Liver (tissue), 9 donors: ENCODE data around the gene NKAIN2. TPM values are rescaled to one million over a fixed set of nuclear protein-coding genes. Genes with fewer than 3 reads are reported as not detected.

Experiments
- DNase-seq: peaks from one replicate; pipeline ENCODE4 v3.0.0-alpha.2; 2017; ENCODE audit warnings: low spot score
- H3K27ac ChIP-seq, 2 donors: one replicate each; pipeline ENCODE4 v1.7.0; 2013; ENCODE audit warnings: inconsistent platforms in 2 of 2, low read length in 2 of 2, control low read depth in 1 of 2, low read depth in 1 of 2, mild to moderate bottlenecking in 1 of 2
- H3K27me3 ChIP-seq, 4 donors: one replicate each; pipeline versions ENCODE4 v1.6.1 to v1.7.0; 2013; ENCODE audit warnings: low read length in 3 of 4, inconsistent platforms in 1 of 4, mild to moderate bottlenecking in 1 of 4, moderate library complexity in 1 of 4; ENCODE audit not compliant: control insufficient read depth in 4 of 4, insufficient read depth in 4 of 4
- H3K36me3 ChIP-seq, 4 donors: one replicate each; pipeline versions ENCODE4 v1.6.1 to v1.7.0; 2013; ENCODE audit warnings: low read length in 3 of 4, mild to moderate bottlenecking in 3 of 4, low read depth in 1 of 4, moderate library complexity in 1 of 4; ENCODE audit not compliant: control insufficient read depth in 4 of 4, insufficient read depth in 3 of 4
- H3K4me1 ChIP-seq, 4 donors: one replicate each; pipeline versions ENCODE4 v1.6.1 to v1.7.0; 2013; ENCODE audit warnings: low read length in 3 of 4, mild to moderate bottlenecking in 3 of 4, moderate library complexity in 1 of 4; ENCODE audit not compliant: control insufficient read depth in 4 of 4, insufficient read depth in 4 of 4
- H3K4me3 ChIP-seq, 3 donors: one replicate each; pipeline versions ENCODE4 v1.6.1 to v1.7.0; 2013; ENCODE audit warnings: low read length in 3 of 3, control low read depth in 1 of 3, low read depth in 1 of 3, mild to moderate bottlenecking in 1 of 3
- H3K9ac ChIP-seq, 2 donors: one replicate each; pipeline ENCODE4 v1.7.0; 2013; ENCODE audit warnings: low read length in 2 of 2, mild to moderate bottlenecking in 2 of 2, moderate library complexity in 2 of 2, control low read depth in 1 of 2, low read depth in 1 of 2
- H3K9me3 ChIP-seq, 4 donors: one replicate each; pipeline versions ENCODE4 v1.6.1 to v1.7.0; 2013; ENCODE audit warnings: low read length in 3 of 4; ENCODE audit not compliant: control insufficient read depth in 4 of 4
- ATF3 ChIP-seq: IDR thresholded peaks from 2 replicates; pipeline ENCODE4 v1.6.1; 2016; ENCODE audit warnings: antibody characterized with exemption
- CTCF ChIP-seq: fragments of 150-350 bp; IDR thresholded peaks from 2 replicates; pipeline ENCODE4 v1.5.1; 2017; ENCODE audit warnings: improper control_type of control experiment, low read depth, low read length; ENCODE audit not compliant: missing input control
- FOXA1 ChIP-seq: IDR thresholded peaks from 2 replicates; pipeline ENCODE4 v1.6.1; 2016; ENCODE audit warnings: antibody characterized with exemption
- FOXA2 ChIP-seq: IDR thresholded peaks from 2 replicates; pipeline ENCODE4 v1.6.1; 2016; ENCODE audit warnings: antibody characterized with exemption
- GABPA ChIP-seq, 2 donors: IDR thresholded peaks in 1 of 2; conservative IDR thresholded peaks in 1 of 2; 2 replicates each; pipeline ENCODE4 v1.6.1; 2016; ENCODE audit warnings: antibody characterized with exemption in 2 of 2, mild to moderate bottlenecking in 1 of 2, moderate library complexity in 1 of 2
- HNF4A ChIP-seq, 2 donors: conservative IDR thresholded peaks; 2 replicates each; pipeline ENCODE4 v1.6.1; 2016; ENCODE audit warnings: antibody characterized with exemption in 2 of 2, mild to moderate bottlenecking in 2 of 2
- HNF4G ChIP-seq: IDR thresholded peaks from 2 replicates; pipeline ENCODE4 v1.6.1; 2016; ENCODE audit warnings: antibody characterized with exemption
- MAX ChIP-seq: IDR thresholded peaks from 2 replicates; pipeline ENCODE4 v1.6.1; 2016; ENCODE audit warnings: antibody characterized with exemption
- REST ChIP-seq: IDR thresholded peaks from 2 replicates; pipeline ENCODE4 v1.6.1; 2016; ENCODE audit warnings: antibody characterized with exemption, mild to moderate bottlenecking
- RXRA ChIP-seq, 2 donors: IDR thresholded peaks; 2 replicates each; pipeline ENCODE4 v1.6.1; 2017 to 2018; ENCODE audit warnings: antibody characterized with exemption in 2 of 2, mild to moderate bottlenecking in 1 of 2
- SP1 ChIP-seq: IDR thresholded peaks from 2 replicates; pipeline ENCODE4 v1.6.1; 2018; ENCODE audit warnings: antibody characterized with exemption, mild to moderate bottlenecking
- TAF1 ChIP-seq: conservative IDR thresholded peaks from 2 replicates; pipeline ENCODE4 v1.6.1; 2016; ENCODE audit warnings: antibody characterized with exemption, mild to moderate bottlenecking
- YY1 ChIP-seq: IDR thresholded peaks from 2 replicates; pipeline ENCODE4 v1.6.1; 2016; ENCODE audit warnings: antibody characterized with exemption, mild to moderate bottlenecking
- ZBTB33 ChIP-seq: IDR thresholded peaks from 2 replicates; pipeline ENCODE4 v1.6.1; 2016; ENCODE audit warnings: antibody characterized with exemption
- WGBS: extraction: QIAGEN DNeasy Blood & Tissue Kit; methylation state at CpG from one replicate; pipeline ENCODE4 v1.1.7; 2013; 5-methylcytosine and 5-hydroxymethylcytosine counted together
- polyA plus RNA-seq, 2 donors: library from polyadenylated mRNA; stranded (reverse) in 1 of 2; unstranded in 1 of 2; fragments of 200-250 nt in 1 of 2; fragments of >200 nt in 1 of 2; fragmentation: Nextera tagmentation in 1 of 2; extraction: Ambion mirVana in 1 of 2; gene quantifications; one replicate each; pipeline versions ENCODE4 v1.2.1 to v1.2.3, GENCODE V29; 2013 to 2015
- total RNA-seq, 2 donors: library from RNA; depleted of rRNA; stranded (reverse); fragments of >200 nt; gene quantifications; one replicate each; pipeline ENCODE4 v1.2.3, GENCODE V29; 2014
- donor health status: healthy.
- donor health status: healthy.
- donor health status: healthy.
- donor health status: healthy.
- donor health status: healthy.

NKAIN2 gene
- total and polyA plus RNA-seq, 4 donors: 0.05 to 0.14 TPM; not detected in 2

GRCh38 chr6:124254941-124255685 lies 451.4 kb downstream of the NKAIN2 start:
- H3K27me3 ChIP-seq: no peaks in the 10 kb centered on the region
- no peak overlapping the region for H3K9ac ChIP-seq
- DNase-seq: no peak
- no peaks in the 10 kb centered on the region for H3K36me3 ChIP-seq
- H3K27ac ChIP-seq: no peak overlapping the region
- no peak for TF ChIP-seq GABPA (IDR thresholded peaks at IDR 0.05 in 1 of 2, conservative IDR thresholded peaks at IDR 0.05 in 1 of 2)
- TF ChIP-seq CTCF: no peak
- no peak for TF ChIP-seq TAF1
- TF ChIP-seq ATF3: no peak
- no peak for TF ChIP-seq MAX
- no peak overlapping the region for H3K4me3 ChIP-seq
- H3K4me1 ChIP-seq: no peaks in the 10 kb centered on the region
- H3K9me3 ChIP-seq: peaks cover 0 to under 1% (median 0%) of the 10 kb centered on the region in 4 donors
- 87% methylated on average over 8 of the region's 8 CpGs for WGBS

GRCh38 chr6:124260337-124260736 lies 456.7 kb downstream of the NKAIN2 start:
- no peak for DNase-seq
- Histone ChIP-seq H3K4me3 (no peak overlapping the region), H3K9me3 (no peaks in the 10 kb centered on the region), H3K27ac (no peak overlapping the region), H3K27me3 (no peaks in the 10 kb centered on the region), H3K36me3 (no peaks in the 10 kb centered on the region), H3K9ac (no peak overlapping the region), H3K4me1 (no peaks in the 10 kb centered on the region)
- WGBS: 63% methylated on average over 1 of the region's 1 CpG
- TF ChIP-seq TAF1 (no peak), FOXA2 (no peak), CTCF (no peak), FOXA1 (no peak), ZBTB33 (no peak), REST (no peak), HNF4G (no peak), GABPA (IDR thresholded peaks at IDR 0.05 in 1 of 2, conservative IDR thresholded peaks at IDR 0.05 in 1 of 2) (no peak), RXRA (IDR thresholded peaks at IDR 0.05) (no peak), HNF4A (conservative IDR thresholded peaks at IDR 0.05) (no peak), ATF3 (no peak), SP1 (no peak), YY1 (no peak)
